ENCODE data around the gene CDPF1.

Gene CDPF1

GRCh38 chr22:46256358-46256958, 6.4 kb upstream of the CDPF1 start:
- DNase-seq (ENCODE audit: low read depth in 2 of 2): no peak

GRCh38 chr22:46251816-46252380, 1.8 kb upstream of the CDPF1 start:
- DNase-seq (ENCODE audit: low read depth in 2 of 2): no peak

- no peak for DNase-seq (ENCODE audit: low read depth in 2 of 2)
Observed at GRCh38 chr22:46251266-46251665, 1.2 kb upstream of the CDPF1 start.

- DNase-seq (ENCODE audit: low read depth in 2 of 2): no peak
Observed at GRCh38 chr22:46250783-46251125, 661 bp upstream of the CDPF1 start.

GRCh38 chr22:46247443-46247975, 2.6 kb downstream of the CDPF1 start:
- DNase-seq (ENCODE audit: low read depth in 2 of 2): no peak

- no peak for DNase-seq (ENCODE audit: low read depth in 2 of 2)
Observed at GRCh38 chr22:46246178-46246577, 3.9 kb downstream of the CDPF1 start.

- DNase-seq (ENCODE audit: low read depth in 2 of 2): no peak
Observed at GRCh38 chr22:46245511-46245910, 4.6 kb downstream of the CDPF1 start.

GRCh38 chr22:46244771-46245170, 5.3 kb downstream of the CDPF1 start:
- no peak for DNase-seq (ENCODE audit: low read depth in 2 of 2)

GRCh38 chr22:46242076-46242475, 8.0 kb downstream of the CDPF1 start:
- DNase-seq (ENCODE audit: low read depth in 2 of 2): no peak

- DNase-seq (ENCODE audit: low read depth in 2 of 2): no peak
Observed at GRCh38 chr22:46241396-46242007, 8.6 kb downstream of the CDPF1 start.

- DNase-seq (ENCODE audit: low read depth in 2 of 2): no peak
Observed at GRCh38 chr22:46240907-46241306, 9.2 kb downstream of the CDPF1 start.

GRCh38 chr22:46240506-46240905, 9.6 kb downstream of the CDPF1 start:
- DNase-seq (ENCODE audit: low read depth in 2 of 2): no peak

GRCh38 chr22:46240073-46240472, 10.0 kb downstream of the CDPF1 start:
- DNase-seq (ENCODE audit: low read depth in 2 of 2): no peak

- no peak for DNase-seq (ENCODE audit: low read depth in 2 of 2)
Observed at GRCh38 chr22:46239261-46240048, 10.6 kb downstream of the CDPF1 start.

GRCh38 chr22:46238541-46238940, 11.6 kb downstream of the CDPF1 start:
- no peak for DNase-seq (ENCODE audit: low read depth in 2 of 2)

- DNase-seq (ENCODE audit: low read depth in 2 of 2): no peak
Observed at GRCh38 chr22:46237453-46238124, 12.5 kb downstream of the CDPF1 start.

- no peak for DNase-seq (ENCODE audit: low read depth in 2 of 2)
Observed at GRCh38 chr22:46234969-46235368, 15.1 kb downstream of the CDPF1 start.

- DNase-seq (ENCODE audit: low read depth in 2 of 2): no peak
Observed at GRCh38 chr22:46233231-46233630, 16.9 kb downstream of the CDPF1 start.

- no peak for DNase-seq (ENCODE audit: low read depth in 2 of 2)
Observed at GRCh38 chr22:46230262-46230901, 19.7 kb downstream of the CDPF1 start.

- no peak for DNase-seq (ENCODE audit: low read depth in 2 of 2)
Observed at GRCh38 chr22:46229701-46230100, 20.4 kb downstream of the CDPF1 start.

GRCh38 chr22:46226577-46226976, 23.5 kb downstream of the CDPF1 start:
- DNase-seq (ENCODE audit: low read depth in 2 of 2): no peak

- DNase-seq (ENCODE audit: low read depth in 2 of 2): no peak
Observed at GRCh38 chr22:46225631-46226030, 24.5 kb downstream of the CDPF1 start.

Data from stimulated activated CD8-positive, alpha-beta memory T cell treated with anti-CD3 and anti-CD28 coated beads, Interleukin-15, amount 100 ng/mL, for 4 hours (primary cell).